ENCODE results near the gene ZNF655.
"Not testable (repeated sequence)": the region's sequence is repeated elsewhere in the genome, so short reads cannot be mapped to it uniquely, and the experiment has no call there.

ZNF655 gene

DNA sequence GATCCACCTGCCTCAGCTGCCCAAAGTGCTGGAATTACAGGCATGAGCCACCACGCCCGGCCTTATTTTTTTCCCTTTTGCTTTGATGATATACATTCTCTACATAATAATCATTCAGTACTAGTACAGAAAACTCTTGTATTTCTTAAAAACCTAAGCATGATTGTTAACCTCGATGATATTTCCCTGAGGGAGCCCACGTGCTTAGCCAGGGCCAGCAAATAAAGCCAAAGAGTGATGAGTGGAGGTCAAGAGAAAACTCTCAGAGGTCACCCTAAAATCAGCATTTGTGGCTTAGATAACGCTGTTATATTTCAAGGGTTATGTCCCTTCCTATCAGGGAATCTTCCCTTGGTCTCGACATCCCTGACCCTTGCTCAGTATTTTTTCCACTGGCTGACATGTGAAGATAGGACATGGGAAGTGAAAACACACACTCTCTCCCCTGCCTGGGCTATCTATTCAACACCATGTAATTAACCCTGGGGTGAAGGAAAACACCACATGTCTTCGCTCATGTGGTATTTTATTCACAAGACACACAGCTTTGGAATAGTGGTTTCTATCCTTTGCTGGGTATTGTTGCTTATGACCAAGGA lies 19.1 kb upstream of the ZNF655 start:
- TF ChIP-seq, protein P1, sequence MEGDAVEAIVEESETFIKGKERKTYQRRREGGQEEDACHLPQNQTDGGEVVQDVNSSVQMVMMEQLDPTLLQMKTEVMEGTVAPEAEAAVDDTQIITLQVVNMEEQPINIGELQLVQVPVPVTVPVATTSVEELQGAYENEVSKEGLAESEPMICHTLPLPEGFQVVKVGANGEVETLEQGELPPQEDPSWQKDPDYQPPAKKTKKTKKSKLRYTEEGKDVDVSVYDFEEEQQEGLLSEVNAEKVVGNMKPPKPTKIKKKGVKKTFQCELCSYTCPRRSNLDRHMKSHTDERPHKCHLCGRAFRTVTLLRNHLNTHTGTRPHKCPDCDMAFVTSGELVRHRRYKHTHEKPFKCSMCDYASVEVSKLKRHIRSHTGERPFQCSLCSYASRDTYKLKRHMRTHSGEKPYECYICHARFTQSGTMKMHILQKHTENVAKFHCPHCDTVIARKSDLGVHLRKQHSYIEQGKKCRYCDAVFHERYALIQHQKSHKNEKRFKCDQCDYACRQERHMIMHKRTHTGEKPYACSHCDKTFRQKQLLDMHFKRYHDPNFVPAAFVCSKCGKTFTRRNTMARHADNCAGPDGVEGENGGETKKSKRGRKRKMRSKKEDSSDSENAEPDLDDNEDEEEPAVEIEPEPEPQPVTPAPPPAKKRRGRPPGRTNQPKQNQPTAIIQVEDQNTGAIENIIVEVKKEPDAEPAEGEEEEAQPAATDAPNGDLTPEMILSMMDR (conservative IDR thresholded peaks at IDR 0.05; ENCODE audit: low read length), result no peak

DNA sequence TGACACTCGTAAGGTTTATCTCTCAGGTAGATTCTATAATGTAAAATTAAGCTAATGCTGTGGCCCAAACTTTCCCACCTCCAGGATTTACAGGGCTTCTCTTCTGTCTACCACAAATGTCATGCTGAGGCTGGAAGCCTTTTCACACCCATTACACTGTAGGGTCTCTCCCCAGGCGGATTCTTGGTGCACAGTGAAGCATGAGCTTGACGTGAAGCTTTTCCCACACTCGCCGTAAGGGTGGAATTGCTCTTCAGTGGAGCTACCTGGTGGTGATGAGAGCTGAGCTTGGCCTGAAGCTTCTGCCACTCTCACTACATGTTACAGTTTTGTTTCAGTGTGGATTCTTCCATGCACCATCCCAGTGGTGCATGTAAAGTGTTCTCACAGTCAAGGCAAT lies 17.9 kb upstream of the ZNF655 start:
- TF ChIP-seq, protein P1 (conservative IDR thresholded peaks at IDR 0.05; ENCODE audit: low read length), result no peak
- DNase-seq (ENCODE audit: low read depth), result no peak
- H3K4me3 ChIP-seq (ENCODE audit: low read length), result no peak overlapping the region

More for the DNA sequence above, 19.1 kb upstream of the ZNF655 start:
- DNase-seq (ENCODE audit: low read depth), result no peak
- no peak overlapping the region for H3K4me3 ChIP-seq (ENCODE audit: low read length)

DNA sequence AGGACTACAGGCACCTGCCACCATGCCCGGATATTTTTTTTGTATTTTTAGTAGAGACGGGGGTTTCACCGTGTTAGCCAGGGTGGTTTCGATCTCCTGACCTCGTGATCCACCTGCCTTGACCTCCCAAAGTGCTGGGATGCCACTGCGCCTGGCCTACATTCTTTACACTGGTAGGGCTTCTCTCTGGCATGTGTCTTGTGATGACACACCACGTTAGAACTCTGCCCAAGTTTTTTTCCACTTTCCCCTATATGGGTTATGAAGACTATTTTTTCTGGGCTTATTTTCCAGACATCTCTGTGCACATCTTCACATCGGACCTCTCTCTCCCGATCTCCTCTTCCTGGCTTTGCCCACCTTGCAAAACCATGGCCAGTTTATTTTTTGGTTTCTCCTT lies 17.2 kb upstream of the ZNF655 start:
- DNase-seq (ENCODE audit: low read depth), result no peak
- TF ChIP-seq, protein P1 (conservative IDR thresholded peaks at IDR 0.05; ENCODE audit: low read length), result no peak
- H3K4me3 ChIP-seq (ENCODE audit: low read length), result no peak overlapping the region

DNA sequence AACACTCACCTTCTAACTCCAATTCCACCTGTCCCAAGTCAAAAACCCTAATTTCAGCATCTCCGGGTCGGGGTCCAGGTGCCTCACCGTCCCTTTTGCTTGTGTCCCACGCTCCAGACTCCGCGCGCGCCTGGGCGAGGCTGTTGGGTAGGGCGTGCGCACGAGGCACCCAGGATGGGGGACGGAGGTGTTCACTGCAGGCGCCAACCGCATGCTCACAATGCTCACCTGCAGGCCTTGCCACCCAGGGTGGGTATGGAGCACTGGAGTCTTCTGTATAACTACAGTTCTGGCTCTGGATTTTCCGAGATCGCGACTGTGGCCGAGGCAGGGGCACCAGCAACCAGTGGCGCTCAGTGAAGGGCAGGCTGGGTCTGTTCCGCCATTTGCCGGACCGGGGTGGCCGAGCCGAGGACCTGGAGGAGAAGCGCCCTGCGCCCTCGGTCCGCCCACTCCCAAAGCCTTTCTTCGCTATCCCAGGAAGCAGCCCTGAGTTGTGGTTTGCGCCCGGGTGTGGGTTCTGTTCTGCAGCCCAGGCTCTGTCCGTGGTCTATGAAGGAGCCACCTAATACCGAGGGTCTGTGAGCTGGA lies 15.3 kb upstream of the ZNF655 start:
- TF ChIP-seq, protein P1 (conservative IDR thresholded peaks at IDR 0.05; ENCODE audit: low read length), result no peak
- DNase-seq (ENCODE audit: low read depth), result no peak
- no peak overlapping the region for H3K4me3 ChIP-seq (ENCODE audit: low read length)

DNA sequence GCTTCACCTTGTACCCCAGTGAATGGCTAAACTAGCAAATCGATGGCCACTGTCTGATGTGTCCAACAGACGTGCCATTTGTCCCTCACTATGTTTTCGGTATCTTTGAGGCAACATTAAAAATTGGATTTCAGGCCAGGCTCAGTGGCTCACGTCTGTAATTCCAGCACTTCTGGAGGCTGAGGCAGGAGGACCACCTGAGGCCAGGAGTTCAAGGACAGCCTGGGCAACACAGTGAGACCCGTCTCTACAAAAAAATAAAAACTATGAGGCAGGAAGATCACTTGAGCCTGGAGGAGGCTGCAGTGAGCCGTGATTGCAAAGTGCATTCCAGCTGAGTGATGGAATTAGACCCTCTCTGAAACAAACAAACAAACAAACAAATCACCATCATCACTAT lies 14.5 kb upstream of the ZNF655 start:
- DNase-seq (ENCODE audit: low read depth), result no peak
- TF ChIP-seq, protein P1 (conservative IDR thresholded peaks at IDR 0.05; ENCODE audit: low read length), result no peak
- no peak overlapping the region for H3K4me3 ChIP-seq (ENCODE audit: low read length)

DNA sequence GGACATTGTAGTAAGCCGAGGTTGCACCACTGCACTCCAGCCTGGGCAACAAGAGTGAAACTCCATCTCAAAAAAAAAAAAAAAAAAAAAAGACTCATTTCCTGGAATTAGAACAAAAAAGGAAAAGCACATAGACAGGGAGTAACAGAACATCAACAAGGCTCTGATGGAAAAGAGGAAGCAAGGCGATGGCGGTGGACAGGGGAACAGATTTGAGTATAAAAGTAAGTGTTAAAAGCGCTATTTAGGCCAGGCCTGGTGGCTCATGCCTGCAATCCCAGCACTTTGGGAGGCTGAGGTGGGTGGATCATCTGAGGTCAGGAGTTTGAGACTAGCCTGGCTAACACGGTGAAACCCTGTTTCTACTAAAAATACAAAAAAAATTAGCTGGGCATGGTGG lies 13.1 kb upstream of the ZNF655 start:
- H3K4me3 ChIP-seq (ENCODE audit: low read length); DNase-seq (ENCODE audit: low read depth): not testable (repeated sequence)

DNA sequence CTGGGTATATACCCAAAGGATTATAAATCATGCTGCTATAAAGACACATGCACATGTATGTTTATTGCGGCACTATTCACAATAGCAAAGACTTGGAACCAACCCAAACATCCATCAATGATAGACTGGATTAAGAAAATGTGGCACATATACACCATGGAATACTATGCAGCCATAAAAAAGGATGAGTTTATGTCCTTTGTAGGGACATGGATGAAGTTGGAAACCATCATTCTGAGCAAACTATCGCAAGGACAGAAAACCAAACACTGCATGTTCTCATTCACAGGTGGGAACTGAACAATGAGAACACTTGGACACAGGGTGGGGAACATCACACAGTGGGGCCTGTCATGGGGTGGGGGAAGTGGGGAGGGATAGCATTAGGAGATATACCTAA lies 8.9 kb upstream of the ZNF655 start:
- not testable (repeated sequence) for H3K4me3 ChIP-seq (ENCODE audit: low read length); DNase-seq (ENCODE audit: low read depth)

DNA sequence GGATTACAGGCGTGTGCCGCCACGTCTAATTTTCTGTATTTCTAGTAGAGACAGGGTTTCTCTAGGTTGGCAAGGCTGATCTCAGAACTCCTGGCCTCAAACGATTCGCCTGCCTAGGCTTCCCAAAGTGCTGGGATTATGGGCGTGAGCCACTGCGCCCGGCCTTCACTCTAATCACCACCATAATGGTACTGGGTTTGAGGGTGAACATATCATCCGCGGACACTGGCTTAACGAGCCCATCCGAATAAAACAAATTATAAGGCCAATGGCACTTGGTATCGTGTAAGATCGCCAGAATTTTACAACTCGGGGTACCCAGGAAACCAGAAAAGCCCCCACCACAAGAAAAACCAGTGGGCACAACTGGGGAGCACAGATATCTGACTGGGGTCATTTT lies 7.1 kb upstream of the ZNF655 start:
- DNase-seq (ENCODE audit: low read depth), result no peak
- H3K4me3 ChIP-seq (ENCODE audit: low read length), result peak overlapping the region; percentile 98
- TF ChIP-seq, protein P1 (conservative IDR thresholded peaks at IDR 0.05; ENCODE audit: low read length), result no peak

Measured in AG10803 (cell line).